ELR (cell line): ENCODE results near the gene IFNGR2.
"Not testable (repeated sequence)": the region's sequence is repeated elsewhere in the genome, so short reads cannot be mapped to it uniquely, and the experiment has no call there.

Experiments
- DNase-seq: peaks from one replicate; pipeline ENCODE4 v3.0.0-alpha.2; 2015; ENCODE audit warnings: low read depth

IFNGR2 gene

GRCh38 chr21:33403128-33403785 lies at the start of gene IFNGR2:
Gene IFNGR2 (plus strand): TSS chr21:33403413. CDS start chr21:33403544, 131 bp downstream.
- peak; percentile 47 for DNase-seq

GRCh38 chr21:33355355-33355754 lies 47.9 kb upstream of the IFNGR2 start:
- DNase-seq: no peak

GRCh38 chr21:33355996-33356395 lies 47.2 kb upstream of the IFNGR2 start:
- DNase-seq: no peak

GRCh38 chr21:33357177-33357576 lies 46.0 kb upstream of the IFNGR2 start:
- no peak for DNase-seq

GRCh38 chr21:33359446-33359845 lies 43.8 kb upstream of the IFNGR2 start:
- no peak for DNase-seq

GRCh38 chr21:33360281-33360680 lies 42.9 kb upstream of the IFNGR2 start:
- peak; percentile 37 for DNase-seq

GRCh38 chr21:33360881-33361602 lies 42.2 kb upstream of the IFNGR2 start:
- DNase-seq: peak; percentile 72

GRCh38 chr21:33362044-33362555 lies 41.1 kb upstream of the IFNGR2 start:
- no peak for DNase-seq

GRCh38 chr21:33363911-33364609 lies 39.2 kb upstream of the IFNGR2 start:
- not testable (repeated sequence) for DNase-seq

GRCh38 chr21:33364830-33365229 lies 38.4 kb upstream of the IFNGR2 start:
- DNase-seq: no peak

- no peak for DNase-seq
These were observed 35.8 kb upstream of the IFNGR2 start for GRCh38 chr21:33367309-33367973.

- DNase-seq: no peak
These were observed 35.1 kb upstream of the IFNGR2 start for GRCh38 chr21:33368124-33368523.

- DNase-seq: no peak
These were observed 34.6 kb upstream of the IFNGR2 start for GRCh38 chr21:33368576-33368975.

- no peak for DNase-seq
These were observed 33.6 kb upstream of the IFNGR2 start for GRCh38 chr21:33369586-33369985.

GRCh38 chr21:33370305-33370704 lies 32.9 kb upstream of the IFNGR2 start:
- no peak for DNase-seq

- no peak for DNase-seq
These were observed 31.8 kb upstream of the IFNGR2 start for GRCh38 chr21:33371366-33371765.

GRCh38 chr21:33372582-33372981 lies 30.6 kb upstream of the IFNGR2 start:
- DNase-seq: no peak

- DNase-seq: peak; percentile 17
These were observed 29.8 kb upstream of the IFNGR2 start for GRCh38 chr21:33373451-33373850.

- no peak for DNase-seq
These were observed 29.1 kb upstream of the IFNGR2 start for GRCh38 chr21:33374080-33374449.

- DNase-seq: peak; percentile 53
These were observed 28.6 kb upstream of the IFNGR2 start for GRCh38 chr21:33374450-33375096.

GRCh38 chr21:33375101-33375644 lies 28.0 kb upstream of the IFNGR2 start:
- no peak for DNase-seq
